HCT116 (cell line): ENCODE data around the gene PKIB.

Source experiments
- CTCF ChIP-seq, 3 experiments: fragments of 200-600 bp in 1 of 3; sonication (generic) in 1 of 3; IDR thresholded peaks in 2 of 3; conservative IDR thresholded peaks in 1 of 3; 2 replicates each; pipeline ENCODE4 v1.5.1; 2012 to 2017; ENCODE audit warnings: low read depth in 2 of 3, low read length in 2 of 3, antibody characterized with exemption in 1 of 3, borderline replicate concordance in 1 of 3, control low read depth in 1 of 3, mild to moderate bottlenecking in 1 of 3, mixed read lengths in 1 of 3, mixed run types in 1 of 3, moderate library complexity in 1 of 3; ENCODE audit not compliant: insufficient read depth in 1 of 3
- EZH2 ChIP-seq: fragments of 200-600 bp; sonication (generic); IDR thresholded peaks from 2 replicates; pipeline ENCODE4 v1.6.1; 2017; ENCODE audit warnings: antibody characterized with exemption, mixed run types
- EZH2phosphoT487 ChIP-seq: fragments of 200-600 bp; IDR thresholded peaks from 2 replicates; pipeline ENCODE4 v1.6.1; 2018; ENCODE audit warnings: antibody characterized with exemption, borderline replicate concordance
- POLR2A ChIP-seq: IDR thresholded peaks from 2 replicates; pipeline ENCODE4 v1.7.0; 2011; ENCODE audit warnings: borderline replicate concordance; ENCODE audit not compliant: insufficient read depth, insufficient read length; ENCODE audit errors: extremely low read depth
- REST ChIP-seq: IDR thresholded peaks from 2 replicates; pipeline ENCODE4 v1.6.1; 2012; ENCODE audit warnings: low read depth
- ZFX ChIP-seq: fragments of 450-650 bp; IDR thresholded peaks from 2 replicates; pipeline ENCODE4 v1.6.1; 2017

DNA sequence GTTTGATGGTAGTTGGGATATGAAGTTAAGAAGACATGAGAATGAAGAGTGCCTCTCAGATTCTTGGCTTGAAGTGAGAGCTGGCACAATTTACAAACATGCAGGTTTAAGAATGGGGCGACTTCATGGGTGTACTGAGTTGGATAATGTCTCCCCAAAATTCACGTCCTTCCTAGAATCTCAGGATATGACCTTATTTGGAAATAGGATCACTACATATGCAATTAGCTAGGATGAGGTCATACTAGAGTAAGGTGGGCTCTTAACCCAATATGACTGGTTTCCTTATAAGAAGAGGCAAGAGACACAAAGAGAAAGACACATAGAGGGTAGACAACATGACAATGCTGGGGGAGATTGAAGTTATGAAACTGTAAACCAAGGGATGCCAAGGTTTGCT, 5.2 kb downstream of the PKIB start:
- no peak for TF ChIP-seq EZH2
- no peak for TF ChIP-seq POLR2A
- TF ChIP-seq CTCF (IDR thresholded peaks at IDR 0.05 in 2 of 3, conservative IDR thresholded peaks at IDR 0.05 in 1 of 3; ENCODE audit: borderline replicate concordance in 1 of 3, insufficient read depth in 1 of 3, low read depth in 2 of 3, low read length in 2 of 3): no peak
- TF ChIP-seq ZFX: no peak
- TF ChIP-seq EZH2phosphoT487: no peak
- no peak for TF ChIP-seq REST
